Measurements from ENCODE around the gene ANKRD28. TPM values are rescaled to one million over a fixed set of nuclear protein-coding genes. Genes with fewer than 3 reads are reported as not detected.

ANKRD28 gene
- total and polyA plus RNA-seq, 2 of the 8 experiments (the other 6 are each of a cell fraction or from before 2014, with no cell fraction given) = 39.1 to 61.7 TPM

DNA sequence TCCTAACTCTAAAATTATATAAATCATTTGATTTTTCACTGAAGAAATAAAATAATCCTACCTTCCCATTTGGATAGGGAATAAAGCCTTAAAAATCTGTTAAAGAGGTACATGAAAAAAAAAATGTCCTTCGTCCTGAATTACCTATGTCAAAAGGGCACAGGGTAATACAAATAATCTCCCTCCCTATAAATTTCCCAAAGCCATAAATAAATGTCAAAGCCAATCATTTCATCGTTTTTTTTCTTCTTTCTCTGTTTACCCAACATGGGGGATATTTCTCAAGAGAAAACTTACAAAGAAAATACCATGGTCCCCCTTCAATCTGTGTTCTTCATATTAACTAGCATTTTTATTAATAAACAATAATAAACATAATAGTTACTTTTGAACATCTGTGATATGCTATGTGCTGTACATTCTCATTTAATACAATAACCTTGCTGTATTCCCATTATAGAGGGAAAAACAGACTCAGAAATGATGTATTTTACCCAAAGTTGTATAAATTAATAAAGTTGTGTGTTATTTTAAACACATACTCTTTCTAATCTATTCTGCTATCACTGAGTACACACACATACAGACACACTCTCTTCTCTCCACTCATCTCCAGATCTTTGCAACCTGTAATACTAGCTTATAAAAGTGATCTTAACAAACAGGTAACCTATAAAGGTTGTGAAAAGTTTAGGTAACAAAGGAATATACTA is 910 bp upstream of the ANKRD28 start:
- ChIA-PET CTCF (ENCODE audit: partially characterized antibody) (interaction anchor here (1.0 kb wide), 1 partner anchor 18 kb away, joined by 3 read pairs; no protein-coding TSS in a partner anchor), POLR2A (ENCODE audit: partially characterized antibody) (interaction anchor here (2.3 kb wide), 1 partner anchor 10 kb away, joined by 7 read pairs; no protein-coding TSS in a partner anchor)
- no peaks in the 10 kb centered on the region for H3K27me3 ChIP-seq (replicated peaks in 1 of 4; ENCODE audit: control insufficient read depth in 3 of 4, extremely low read depth in 1 of 4, insufficient read depth in 3 of 4, low read length in 3 of 4)
- DNase-seq (ENCODE audit: low read depth in 1 of 2, low spot score in 2 of 2) (no peak), FAIRE-seq (no peak)
- H3K4me3 ChIP-seq (ENCODE audit: extremely low read depth in 1 of 4, insufficient read depth in 2 of 4, low read depth in 3 of 4, low read length in 4 of 4) = 0 out of 8 replicates have a peak overlapping the region, but pooled peaks of 1 of the 4 experiments have one; percentile 33
- no peaks in the 10 kb centered on the region for H3K9me3 ChIP-seq (ENCODE audit: insufficient read depth in 2 of 2, low read depth in 1 of 2, low read length in 1 of 2)
- H2BK12ac ChIP-seq (ENCODE audit: low read depth, low read length) = no peak overlapping the region
- no peaks in the 10 kb centered on the region for H3K23me2 ChIP-seq (ENCODE audit: low read depth, low read length)
- peaks cover 0 to 60% of the 10 kb centered on the region in 2 experiments; a peak in 2 of 4 replicates for H3K79me2 ChIP-seq (ENCODE audit: control insufficient read depth in 1 of 2, insufficient read depth in 2 of 2, low read length in 2 of 2)
- H3K14ac ChIP-seq (ENCODE audit: insufficient read length) = no peak overlapping the region
- no peak overlapping the region for H3K27ac ChIP-seq (ENCODE audit: low read depth, low read length)
- H3K4me2 ChIP-seq (ENCODE audit: insufficient read depth in 1 of 2, low read depth in 2 of 2, low read length in 2 of 2) = no peak overlapping the region; a peak in 1 of 4 replicates
- 74% methylated on average over 2 of the region's 2 CpGs; no CpG with 5 or more reads in 1 of the 2 experiments for WGBS, 2 experiments (ENCODE audit: extremely low coverage in 1 of 2, insufficient coverage in 1 of 2, insufficient read length in 1 of 2, insufficient replicate concordance in 2 of 2, low coverage in 1 of 2, low lambda C conversion rate in 2 of 2, missing lambda C conversion rate in 1 of 2)
- H3K56ac ChIP-seq (replicated peaks; ENCODE audit: insufficient read length, low read depth, low read length) = no peak overlapping the region
- no peak overlapping the region for H2AFZ ChIP-seq (ENCODE audit: low read length)
- peaks cover 3% of the 10 kb centered on the region; the same call in 1 of the 2 replicates for H3K79me1 ChIP-seq (ENCODE audit: low read depth, low read length)
- H3K18ac ChIP-seq (ENCODE audit: extremely low read depth, low read length) = no peak overlapping the region
- no peak overlapping the region for H2BK120ac ChIP-seq (replicated peaks; ENCODE audit: low read depth, low read length)
- H4K91ac ChIP-seq (replicated peaks; ENCODE audit: insufficient read length, low read length) = no peak overlapping the region
- no peak overlapping the region for H3K4ac ChIP-seq (replicated peaks; ENCODE audit: insufficient read length, low read depth, low read length)
- TF ChIP-seq TCF12 (IDR thresholded peaks at IDR 0.05; ENCODE audit: low read depth, low read length) = no peak
- TF ChIP-seq BACH1 (IDR thresholded peaks at IDR 0.05; ENCODE audit: low read length) = no peak
- TF ChIP-seq CBX8 (IDR thresholded peaks at IDR 0.05; ENCODE audit: borderline replicate concordance, low read depth, low read length) = no peak
- TF ChIP-seq SIX5 (IDR thresholded peaks at IDR 0.05; ENCODE audit: low read depth, low read length) = no peak
- TF ChIP-seq KDM1A (IDR thresholded peaks at IDR 0.05; ENCODE audit: borderline replicate concordance, low read length) = no peak
- TF ChIP-seq YY1 (IDR thresholded peaks at IDR 0.05; ENCODE audit: low read depth, low read length) = no peak
- no peak for TF ChIP-seq POU5F1 (IDR thresholded peaks at IDR 0.05; ENCODE audit: low read depth, low read length)
- no peak for TF ChIP-seq RXRA (IDR thresholded peaks at IDR 0.05; ENCODE audit: insufficient read depth, low read depth, low read length)
- TF ChIP-seq KDM5A (IDR thresholded peaks at IDR 0.05; ENCODE audit: low read length) = no peak
- no peak for TF ChIP-seq NANOG (IDR thresholded peaks at IDR 0.05; ENCODE audit: insufficient read depth, low read depth, low read length, poor library complexity, severe bottlenecking)
- no peak for TF ChIP-seq CBX5 (IDR thresholded peaks at IDR 0.05; ENCODE audit: low read depth, low read length)
- TF ChIP-seq RAD21 (IDR thresholded peaks at IDR 0.05 in 1 of 2, conservative IDR thresholded peaks at IDR 0.05 in 1 of 2; ENCODE audit: low read depth in 2 of 2, low read length in 2 of 2) = no peak
- H2BK5ac ChIP-seq (ENCODE audit: low read depth, low read length) = no peak overlapping the region
- H3K4me1 ChIP-seq (replicated peaks in 1 of 4; ENCODE audit: control insufficient read depth in 3 of 4, insufficient read depth in 4 of 4, low read length in 3 of 4) = peaks cover 0 to 7% (median 4%) of the 10 kb centered on the region in 4 experiments; a peak in 4 of 7 replicates
- no peaks in the 10 kb centered on the region for H3K36me3 ChIP-seq (ENCODE audit: control insufficient read depth in 2 of 4, insufficient read depth in 4 of 4, low read length in 3 of 4)
- H2AK5ac ChIP-seq (ENCODE audit: low read depth, low read length) = no peak overlapping the region
- H3K9ac ChIP-seq (replicated peaks in 1 of 4; ENCODE audit: extremely low read depth in 1 of 4, low read depth in 3 of 4, low read length in 3 of 4) = no peak overlapping the region
- H4K8ac ChIP-seq (ENCODE audit: extremely low read depth, insufficient read depth, low read length) = no peak overlapping the region
- H3K23ac ChIP-seq (ENCODE audit: insufficient read length) = no peak overlapping the region
- peak overlapping the region; percentile 80 for H4K5ac ChIP-seq (ENCODE audit: insufficient read length, low read depth, low read length)
- H2BK20ac ChIP-seq (ENCODE audit: low read length) = no peak overlapping the region
- no peaks in the 10 kb centered on the region for H4K20me1 ChIP-seq (replicated peaks in 1 of 2; ENCODE audit: control insufficient read depth in 1 of 2, insufficient read depth in 2 of 2, low read length in 2 of 2)
- H2BK15ac ChIP-seq (ENCODE audit: low read length) = no peak overlapping the region
